MCF 10A (cell line): ENCODE data around the gene AKAP7. TPM values are rescaled to one million over a fixed set of nuclear protein-coding genes. Genes with fewer than 3 reads are reported as not detected.

Source experiments
- BruUV-seq: library from RNA; stranded (reverse); fragments of 400-500 nt; replicated peaks from 2 replicates; lab custom pipeline; 2021; lab: Mats Ljungman, UMichigan
- CTCF ChIA-PET: fragments of 300-600 bp; sonication (Branson Sonifier 250); formaldehyde crosslinking; extraction: SDS; loops from one replicate; lab custom pipeline; 2021; ENCODE audit warnings: antibody characterized with exemption, inconsistent platforms; lab: Yijun Ruan, JAX
- POLR2A ChIA-PET: fragments of 300-600, 350-650 bp; sonication (Branson Sonifier 250); formaldehyde crosslinking; extraction: SDS; loops from one replicate; lab custom pipeline; 2020; ENCODE audit warnings: antibody characterized with exemption, inconsistent platforms; lab: Yijun Ruan, JAX
- DNase-seq: peaks from one replicate; pipeline ENCODE4 v3.0.0-alpha.2; 2018; ENCODE audit not compliant: unreplicated experiment
- H3K27ac Mint-ChIP-seq: one replicate; pipeline ENCODE4 v1.8.0; 2022; ENCODE audit warnings: mild to moderate bottlenecking, low read depth, mixed read lengths; ENCODE audit not compliant: unreplicated experiment
- H3K27me3 Mint-ChIP-seq: one replicate; pipeline ENCODE4 v1.8.0; 2022; ENCODE audit warnings: mixed read lengths; ENCODE audit not compliant: insufficient read depth, unreplicated experiment
- H3K36me3 Mint-ChIP-seq: one replicate; pipeline ENCODE4 v1.8.0; 2022; ENCODE audit warnings: mild to moderate bottlenecking, moderate library complexity, mixed read lengths; ENCODE audit not compliant: insufficient read depth, unreplicated experiment
- H3K4me1 Mint-ChIP-seq: one replicate; pipeline ENCODE4 v1.8.0; 2022; ENCODE audit warnings: mixed read lengths; ENCODE audit not compliant: insufficient read depth, unreplicated experiment
- H3K4me3 Mint-ChIP-seq: one replicate; pipeline ENCODE4 v1.8.0; 2022; ENCODE audit warnings: mild to moderate bottlenecking, moderate library complexity, mixed read lengths; ENCODE audit not compliant: unreplicated experiment
- H3K9me3 Mint-ChIP-seq: one replicate; pipeline ENCODE4 v1.8.0; 2022; ENCODE audit warnings: mixed read lengths; ENCODE audit not compliant: unreplicated experiment
- CTCF ChIP-seq: fragments of 200-600 bp; IDR thresholded peaks from one replicate; pipeline ENCODE4 v1.8.0; 2022; ENCODE audit warnings: antibody characterized with exemption, mild to moderate bottlenecking; ENCODE audit not compliant: unreplicated experiment
- intact Hi-C: fragments of 100-400 bp; cut with micrococcal nuclease; formaldehyde crosslinking; loops from 2 replicates; pipeline ENCODE4 v1.14.1; 2022
- total RNA-seq: library from RNA; stranded (reverse); gene quantifications from 2 replicates; pipeline ENCODE4 v1.2.3, GENCODE V29; 2022

AKAP7 gene
- total RNA-seq, 1 experiment from 2014 or later, result 5.6 TPM

- no peaks in the 10 kb centered on the region for H3K27me3 Mint-ChIP-seq
- ChIA-PET POLR2A (no interaction called here), CTCF (no interaction called here)
- no peaks in the 10 kb centered on the region for H3K9me3 Mint-ChIP-seq
- no peak overlapping the region for H3K4me3 Mint-ChIP-seq
- no peak for DNase-seq
- TF ChIP-seq CTCF, result no peak
- intact Hi-C loops, result no loop called here
- peaks cover 7% of the 10 kb centered on the region for H3K4me1 Mint-ChIP-seq
- BruUV-seq, result no TSS peak
- H3K36me3 Mint-ChIP-seq, result peaks cover 10% of the 10 kb centered on the region
- H3K27ac Mint-ChIP-seq, result no peak overlapping the region
These were observed 25.0 kb downstream of the AKAP7 start for GRCh38 chr6:131160254-131160758.

GRCh38 chr6:131161987-131162386 lies 26.7 kb downstream of the AKAP7 start:
- ChIA-PET POLR2A (interaction anchor here (0.6 kb wide), 1 partner anchor 28 kb away, joined by 3 read pairs; no protein-coding TSS in a partner anchor), CTCF (interaction anchor here (0.5 to 0.6 kb wide), 3 partner anchors 45 to 475 kb away, joined by 3 read pairs; no protein-coding TSS in a partner anchor)
- intact Hi-C loops, result no loop called here
- TF ChIP-seq CTCF, result no peak
- H3K9me3 Mint-ChIP-seq, result no peaks in the 10 kb centered on the region
- DNase-seq, result no peak
- H3K4me1 Mint-ChIP-seq, result peaks cover 7% of the 10 kb centered on the region
- no TSS peak for BruUV-seq
- H3K36me3 Mint-ChIP-seq, result peaks cover 10% of the 10 kb centered on the region
- no peak overlapping the region for H3K4me3 Mint-ChIP-seq
- no peaks in the 10 kb centered on the region for H3K27me3 Mint-ChIP-seq
- no peak overlapping the region for H3K27ac Mint-ChIP-seq

GRCh38 chr6:131163886-131164285 lies 28.6 kb downstream of the AKAP7 start:
- Mint-ChIP-seq H3K4me3 (no peak overlapping the region), H3K27ac (no peak overlapping the region), H3K27me3 (no peaks in the 10 kb centered on the region), H3K9me3 (no peaks in the 10 kb centered on the region), H3K4me1 (peaks cover 7% of the 10 kb centered on the region), H3K36me3 (peaks cover 10% of the 10 kb centered on the region)
- no peak for TF ChIP-seq CTCF
- DNase-seq, result no peak
- CTCF ChIA-PET, result no interaction called here
- intact Hi-C loops, result no loop called here
- no TSS peak for BruUV-seq
- POLR2A ChIA-PET, result no interaction called here

DNA sequence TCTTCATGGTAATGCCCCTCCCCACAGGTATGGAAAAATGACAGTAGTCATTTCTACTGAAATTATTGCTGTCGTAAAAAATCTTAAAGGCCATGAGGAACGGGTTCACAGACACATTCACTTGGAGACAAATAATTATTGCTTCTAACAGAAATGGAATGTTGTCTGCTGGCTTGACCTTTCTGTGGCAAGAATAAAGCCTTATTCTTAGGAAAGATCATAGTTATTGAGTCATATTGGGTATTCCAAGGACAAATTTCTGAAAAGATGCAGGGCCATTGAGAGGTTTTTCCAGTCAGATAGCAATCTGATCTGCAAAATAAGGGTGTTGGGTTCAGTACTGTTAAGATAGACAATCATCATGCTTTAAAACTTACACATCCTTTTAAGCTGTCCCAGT lies 29.2 kb downstream of the AKAP7 start:
- no peaks in the 10 kb centered on the region for H3K9me3 Mint-ChIP-seq
- H3K27ac Mint-ChIP-seq, result no peak overlapping the region
- peaks cover 6% of the 10 kb centered on the region for H3K4me1 Mint-ChIP-seq
- BruUV-seq, result no TSS peak
- TF ChIP-seq CTCF, result no peak
- ChIA-PET CTCF (no interaction called here), POLR2A (no interaction called here)
- no peak overlapping the region for H3K4me3 Mint-ChIP-seq
- no peaks in the 10 kb centered on the region for H3K27me3 Mint-ChIP-seq
- peaks cover 10% of the 10 kb centered on the region for H3K36me3 Mint-ChIP-seq
- intact Hi-C loops, result no loop called here
- no peak for DNase-seq
